SK-N-MC (cell line): Measurements from ENCODE around the gene PDX1.

Experiments
- DNase-seq: peaks from one replicate; pipeline ENCODE4 v3.0.0-alpha.2; 2011; ENCODE audit warnings: low read depth, low spot score
- H3K27ac ChIP-seq: fragments of 200-600 bp; sonication (generic); 2 replicates; pipeline ENCODE4 v1.5.1; 2016; ENCODE audit warnings: mixed run types
- H3K36me3 ChIP-seq: fragments of 200-600 bp; sonication (generic); 2 replicates; pipeline ENCODE4 v1.6.1; 2017; ENCODE audit warnings: antibody characterized with exemption, low read length, mixed read lengths; ENCODE audit not compliant: insufficient read depth
- H3K4me3 ChIP-seq: fragments of 200-600 bp; sonication (generic); 2 replicates; pipeline ENCODE4 v1.5.1; 2016
- H3K9ac ChIP-seq: fragments of 200-600 bp; sonication (generic); 2 replicates; pipeline ENCODE4 v1.8.0; 2017; ENCODE audit warnings: mixed run types, mixed read lengths; ENCODE audit not compliant: insufficient read length
- H3K9me3 ChIP-seq: fragments of 200-600 bp; sonication (generic); 2 replicates; pipeline ENCODE4 v1.6.1; 2017; ENCODE audit warnings: low read depth, mild to moderate bottlenecking, antibody characterized with exemption, low read length, moderate library complexity, mixed read lengths
- EZH2 ChIP-seq: fragments of 200-600 bp; sonication (generic); IDR thresholded peaks from one replicate; pipeline ENCODE4 v1.6.1; 2017; ENCODE audit warnings: antibody characterized with exemption
- FOXP2 ChIP-seq: optimal IDR thresholded peaks from 2 replicates; pipeline ENCODE3; 2011; ENCODE audit warnings: mild to moderate bottlenecking, moderate library complexity; ENCODE audit not compliant: insufficient read depth; ENCODE audit errors: extremely low read length, control extremely low read depth
- POLR2AphosphoS5 ChIP-seq: IDR thresholded peaks from 2 replicates; pipeline ENCODE4 v1.6.1; 2012; ENCODE audit warnings: mild to moderate bottlenecking, low read depth, low read length, borderline replicate concordance

Gene PDX1

DNA sequence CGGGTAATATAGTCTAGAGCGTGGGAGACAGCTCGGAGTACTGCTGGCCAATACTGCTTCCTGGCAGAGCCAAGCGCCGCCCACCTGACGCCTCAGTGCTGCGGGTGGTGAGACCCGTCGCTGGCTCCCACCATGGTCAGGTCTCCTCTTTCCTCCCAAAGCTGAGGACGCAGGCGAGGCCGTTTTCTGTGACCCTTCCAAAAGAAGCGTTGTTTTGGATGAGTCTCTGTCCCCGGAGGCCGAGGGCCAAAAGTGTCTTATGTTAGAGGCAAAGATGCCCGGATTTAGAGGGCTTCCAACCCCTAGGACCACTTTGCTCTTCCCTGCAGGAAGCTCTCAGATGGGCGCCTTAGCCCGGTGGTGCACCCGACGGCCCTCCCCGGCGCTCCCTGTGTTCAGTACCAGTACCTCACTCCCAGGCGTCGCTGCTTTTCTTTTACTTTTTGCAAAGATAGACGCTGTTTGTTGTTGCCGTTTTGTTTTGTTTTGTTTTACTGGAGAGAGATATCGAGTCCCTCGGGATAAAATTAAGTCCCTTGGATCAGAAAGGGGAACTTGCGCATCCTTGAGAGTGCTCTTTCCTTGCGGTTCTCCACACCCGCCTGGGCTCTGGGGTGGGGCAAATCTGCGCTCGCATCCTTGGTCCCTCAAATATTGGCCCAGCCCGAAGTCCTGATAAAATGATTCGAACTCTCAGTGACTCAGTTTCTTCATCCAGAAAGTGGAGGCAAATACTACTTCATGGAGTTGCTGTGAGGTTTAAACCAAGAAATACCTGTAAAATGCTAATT, 7.0 kb downstream of the PDX1 start:
- no peak overlapping the region for H3K4me3 ChIP-seq
- no peaks in the 10 kb centered on the region for H3K36me3 ChIP-seq
- H3K9ac ChIP-seq = no peak overlapping the region
- TF ChIP-seq POLR2AphosphoS5 = no peak
- no peak for TF ChIP-seq FOXP2
- no peak for TF ChIP-seq EZH2
- H3K9me3 ChIP-seq = no peaks in the 10 kb centered on the region
- DNase-seq = no peak
- H3K27ac ChIP-seq = no peak overlapping the region

DNA sequence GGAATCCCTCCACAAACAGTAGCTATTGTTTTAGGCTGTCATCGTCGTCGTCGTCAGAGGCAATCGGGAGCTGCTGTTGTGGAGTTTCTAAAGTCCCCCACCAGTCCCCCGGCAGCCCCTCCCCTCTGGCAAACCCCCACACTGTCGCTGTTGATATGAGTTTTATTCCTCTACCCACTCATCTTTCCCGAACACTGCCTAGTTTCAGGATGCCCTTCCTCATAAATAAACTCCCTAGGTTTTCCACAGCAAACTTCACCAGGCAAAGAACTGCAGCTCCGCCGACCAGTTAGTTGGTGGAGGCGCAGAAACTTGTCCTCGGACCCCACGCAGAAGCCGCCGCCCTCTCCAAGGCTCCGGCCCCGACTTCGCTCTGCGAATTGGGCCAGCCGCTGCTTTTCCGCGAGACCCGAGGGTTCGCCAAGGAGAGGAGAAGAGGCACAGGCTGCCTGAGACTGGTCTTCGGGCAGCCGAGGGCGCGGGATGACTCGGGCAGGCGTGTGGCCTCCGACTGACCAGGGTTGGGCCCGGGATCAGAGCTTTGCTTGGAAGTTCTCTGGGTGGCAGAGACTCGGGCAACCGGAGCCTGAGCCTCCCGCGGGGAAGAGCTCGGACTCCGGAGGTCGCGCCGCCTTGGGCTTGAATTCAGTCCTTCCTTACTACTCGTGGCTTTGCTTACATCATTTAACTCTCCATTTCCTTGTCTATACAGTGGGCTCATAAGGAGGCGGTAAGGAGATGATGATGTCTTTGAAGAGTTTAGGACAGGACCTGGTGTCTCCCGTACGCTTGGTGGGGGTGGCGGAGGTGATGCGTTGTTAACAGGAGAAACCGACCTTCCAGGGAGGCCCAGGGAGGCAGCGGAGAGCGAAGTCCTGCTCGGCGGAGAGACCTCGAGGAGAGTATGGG, 7.9 kb downstream of the PDX1 start:
- Histone ChIP-seq H3K9me3 (no peaks in the 10 kb centered on the region), H3K36me3 (no peaks in the 10 kb centered on the region), H3K4me3 (no peak overlapping the region), H3K9ac (no peak overlapping the region), H3K27ac (no peak overlapping the region)
- TF ChIP-seq FOXP2 (no peak), POLR2AphosphoS5 (no peak), EZH2 (peak; percentile 98)
- DNase-seq = no peak

DNA sequence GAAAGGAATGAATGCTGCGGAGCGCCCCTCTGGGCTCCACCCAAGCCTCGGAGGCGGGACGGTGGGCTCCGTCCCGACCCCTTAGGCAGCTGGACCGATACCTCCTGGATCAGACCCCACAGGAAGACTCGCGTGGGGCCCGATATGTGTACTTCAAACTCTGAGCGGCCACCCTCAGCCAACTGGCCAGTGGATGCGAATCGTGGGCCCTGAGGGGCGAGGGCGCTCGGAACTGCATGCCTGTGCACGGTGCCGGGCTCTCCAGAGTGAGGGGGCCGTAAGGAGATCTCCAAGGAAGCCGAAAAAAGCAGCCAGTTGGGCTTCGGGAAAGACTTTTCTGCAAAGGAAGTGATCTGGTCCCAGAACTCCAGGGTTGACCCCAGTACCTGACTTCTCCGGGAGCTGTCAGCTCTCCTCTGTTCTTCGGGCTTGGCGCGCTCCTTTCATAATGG, 8.6 kb downstream of the PDX1 start:
- no peak for DNase-seq
- Histone ChIP-seq H3K4me3 (no peak overlapping the region), H3K27ac (no peak overlapping the region), H3K36me3 (no peaks in the 10 kb centered on the region), H3K9ac (no peak overlapping the region), H3K9me3 (no peaks in the 10 kb centered on the region)
- TF ChIP-seq FOXP2 = no peak
- no peak for TF ChIP-seq EZH2

DNA sequence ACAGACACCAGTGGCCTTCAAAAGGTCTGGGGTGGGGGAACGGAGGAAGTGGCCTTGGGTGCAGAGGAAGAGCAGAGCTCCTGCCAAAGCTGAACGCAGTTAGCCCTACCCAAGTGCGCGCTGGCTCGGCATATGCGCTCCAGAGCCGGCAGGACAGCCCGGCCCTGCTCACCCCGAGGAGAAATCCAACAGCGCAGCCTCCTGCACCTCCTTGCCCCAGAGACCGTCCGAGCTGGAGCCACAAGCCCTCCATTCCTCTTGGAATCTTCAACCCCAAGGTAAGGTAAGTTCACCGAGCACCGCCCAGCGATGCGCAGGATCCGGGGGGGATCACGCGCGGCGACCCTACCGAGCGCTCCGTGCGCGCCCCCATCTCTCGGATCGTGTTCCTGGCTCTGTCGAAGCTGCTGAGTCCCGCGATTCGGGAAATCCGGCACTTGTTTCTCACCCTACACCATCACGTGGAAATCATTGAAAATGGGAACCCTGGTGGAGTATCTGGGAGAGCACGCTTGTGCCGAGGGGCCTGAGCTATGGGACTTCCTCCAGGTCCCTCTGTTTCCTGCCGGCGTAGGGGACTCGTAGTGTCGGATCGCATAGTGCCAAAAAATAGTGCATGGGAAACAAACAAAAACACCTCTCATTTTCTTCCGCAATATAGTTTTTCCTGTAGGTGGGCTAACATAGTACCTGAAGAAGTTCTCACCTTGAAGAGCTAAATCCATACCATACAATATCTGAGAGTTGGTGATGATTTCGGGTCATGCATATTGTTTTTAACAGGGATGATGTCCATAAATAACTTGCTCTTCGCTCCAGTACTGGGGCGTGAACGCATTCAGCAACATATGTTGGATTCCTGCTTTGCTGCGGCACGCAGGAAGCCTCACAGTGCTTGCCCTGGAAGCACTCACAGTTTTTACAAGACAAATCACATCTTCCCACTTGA, 9.3 kb downstream of the PDX1 start:
- TF ChIP-seq FOXP2 (no peak), EZH2 (peak; percentile 90), POLR2AphosphoS5 (no peak)
- Histone ChIP-seq H3K27ac (no peak overlapping the region), H3K9ac (no peak overlapping the region), H3K4me3 (no peak overlapping the region), H3K9me3 (no peaks in the 10 kb centered on the region), H3K36me3 (no peaks in the 10 kb centered on the region)
- no peak for DNase-seq

DNA sequence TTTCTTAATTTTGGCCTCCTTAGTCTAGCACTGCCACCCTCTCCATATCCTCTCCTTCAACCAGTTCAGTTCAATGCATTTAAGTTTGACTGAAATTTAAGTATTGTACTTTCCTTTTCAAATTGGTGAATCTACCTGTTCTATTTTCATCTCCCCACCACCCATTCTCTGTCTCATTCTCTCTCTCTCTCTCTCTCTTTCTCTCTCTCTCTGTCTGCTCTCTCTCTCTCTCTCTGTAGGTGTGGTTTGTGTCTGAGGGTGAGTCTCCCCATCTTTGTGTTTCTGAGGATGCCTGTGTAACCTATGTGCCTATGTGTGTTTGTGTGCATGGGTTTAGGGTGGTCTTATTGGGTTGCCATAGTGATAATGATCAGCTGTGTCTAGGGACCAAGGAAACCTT, 10.1 kb downstream of the PDX1 start:
- Histone ChIP-seq H3K36me3 (no peaks in the 10 kb centered on the region), H3K9ac (no peak overlapping the region), H3K9me3 (no peaks in the 10 kb centered on the region), H3K4me3 (no peak overlapping the region), H3K27ac (no peak overlapping the region)
- TF ChIP-seq FOXP2 (no peak), POLR2AphosphoS5 (no peak), EZH2 (no peak)
- no peak for DNase-seq

DNA sequence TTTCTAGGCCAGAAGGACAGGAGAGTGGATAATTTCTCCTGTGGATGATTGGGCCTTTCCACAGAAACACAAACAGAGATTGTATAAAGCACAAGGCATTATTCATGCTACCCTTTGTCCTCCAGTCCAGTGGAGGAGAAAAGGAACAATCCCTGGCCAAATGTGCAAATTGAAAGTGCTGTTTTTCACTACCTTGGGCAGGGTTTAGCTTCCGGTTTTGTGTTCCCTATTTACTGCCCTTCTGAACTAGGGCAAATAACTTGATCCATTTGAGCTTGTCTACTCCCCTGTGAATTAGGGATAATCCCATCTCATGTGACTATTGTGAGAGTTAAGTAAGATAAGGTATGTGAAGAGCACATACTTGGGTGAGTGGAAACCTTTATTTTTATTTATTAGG, 13.3 kb downstream of the PDX1 start:
- no peaks in the 10 kb centered on the region for H3K36me3 ChIP-seq
- no peaks in the 10 kb centered on the region for H3K9me3 ChIP-seq
- TF ChIP-seq FOXP2 = no peak
- TF ChIP-seq POLR2AphosphoS5 = no peak
- TF ChIP-seq EZH2 = no peak
- no peak for DNase-seq
- H3K4me3 ChIP-seq = no peak overlapping the region
- no peak overlapping the region for H3K9ac ChIP-seq
- H3K27ac ChIP-seq = no peak overlapping the region

DNA sequence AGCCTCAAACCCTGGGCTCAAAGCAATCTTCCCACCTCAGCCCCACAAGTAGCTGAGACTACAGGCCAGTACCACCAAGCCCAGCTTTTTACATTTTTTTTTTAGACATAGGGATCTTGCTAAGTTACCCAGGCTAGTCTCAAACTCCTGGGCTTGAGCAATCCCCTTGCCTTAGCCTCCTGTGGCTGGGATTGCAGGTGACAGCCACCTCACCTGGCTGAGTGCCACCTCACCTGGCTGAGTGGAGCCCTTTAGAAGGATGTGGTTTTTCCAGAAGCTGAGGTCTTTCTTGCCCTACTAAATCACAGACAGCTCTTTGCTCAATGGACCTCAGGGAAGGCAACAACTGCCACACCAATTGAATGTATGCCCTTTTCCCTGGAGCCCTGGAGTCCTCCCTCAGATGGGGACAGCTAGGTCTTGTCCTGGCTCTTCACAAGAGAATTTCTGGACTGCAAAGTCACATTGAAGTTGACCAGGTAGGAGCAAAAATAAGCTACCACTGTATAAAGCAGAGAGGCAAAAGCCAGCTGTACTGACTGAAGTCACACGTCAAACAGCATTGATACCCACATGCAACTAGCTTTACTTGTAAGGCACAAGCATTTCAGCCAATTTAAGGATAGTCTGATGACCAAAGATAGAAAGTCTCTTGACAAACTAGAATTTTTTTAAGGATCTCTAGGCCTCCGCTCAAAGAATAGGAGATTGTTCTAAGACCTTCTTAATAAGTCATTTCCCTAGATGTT, 14.0 kb downstream of the PDX1 start:
- TF ChIP-seq FOXP2 (no peak), EZH2 (no peak), POLR2AphosphoS5 (no peak)
- Histone ChIP-seq H3K9ac (no peak overlapping the region), H3K27ac (no peak overlapping the region), H3K9me3 (no peaks in the 10 kb centered on the region), H3K4me3 (no peak overlapping the region), H3K36me3 (no peaks in the 10 kb centered on the region)
- no peak for DNase-seq
